Measurements from ENCODE around the gene RAI2.

RAI2 gene

GRCh38 chrX:17860811-17861488, at the start of gene RAI2:
Gene RAI2, minus strand, starts transcription at chrX:17861298. Its CDS starts 59,288 bp downstream, at chrX:17802010.
- DNase-seq = no peak

DNA sequence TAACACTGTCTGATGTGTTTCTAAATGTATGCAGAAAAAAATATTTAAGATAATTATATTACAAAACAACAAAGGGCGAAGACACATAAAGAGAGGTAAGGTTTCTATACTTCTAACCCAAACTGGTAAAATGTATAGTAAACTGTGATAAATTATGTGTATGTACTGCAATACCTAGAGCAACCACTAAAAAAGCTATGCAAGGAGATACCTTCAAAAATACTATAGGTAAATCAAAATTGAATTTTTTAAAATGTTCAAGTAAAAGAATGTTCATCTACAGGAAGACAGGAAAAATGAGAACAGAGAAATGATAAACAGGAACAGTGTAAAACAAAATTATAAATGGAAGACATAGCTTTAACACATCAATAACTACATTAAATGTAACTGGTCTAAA, 27.3 kb upstream of the RAI2 start:
- no peak for DNase-seq

- no peak for DNase-seq
These were observed 21.6 kb upstream of the RAI2 start for GRCh38 chrX:17882680-17883079.

GRCh38 chrX:17878028-17878670, 17.1 kb upstream of the RAI2 start:
- DNase-seq = no peak

DNA sequence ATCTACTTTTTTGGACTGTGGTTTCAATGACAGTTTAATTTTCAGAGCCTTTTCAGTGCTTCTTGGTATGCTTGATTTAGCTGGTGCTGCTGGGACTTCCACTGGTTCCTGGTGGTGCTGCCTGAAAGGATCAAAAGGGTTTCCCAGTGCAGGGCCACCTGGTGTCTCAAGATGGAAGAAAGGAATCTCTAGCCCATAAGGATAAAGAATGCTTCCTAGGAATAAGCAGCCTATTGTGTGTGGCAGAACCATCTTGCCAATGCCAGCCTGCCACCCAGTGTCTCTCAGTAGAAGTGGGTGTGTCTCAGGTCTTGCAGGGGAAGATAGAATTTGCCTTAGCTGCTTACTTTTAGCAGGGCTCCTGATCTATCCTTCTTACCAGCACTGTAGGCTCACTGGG, 15.0 kb upstream of the RAI2 start:
- no peak for DNase-seq

DNA sequence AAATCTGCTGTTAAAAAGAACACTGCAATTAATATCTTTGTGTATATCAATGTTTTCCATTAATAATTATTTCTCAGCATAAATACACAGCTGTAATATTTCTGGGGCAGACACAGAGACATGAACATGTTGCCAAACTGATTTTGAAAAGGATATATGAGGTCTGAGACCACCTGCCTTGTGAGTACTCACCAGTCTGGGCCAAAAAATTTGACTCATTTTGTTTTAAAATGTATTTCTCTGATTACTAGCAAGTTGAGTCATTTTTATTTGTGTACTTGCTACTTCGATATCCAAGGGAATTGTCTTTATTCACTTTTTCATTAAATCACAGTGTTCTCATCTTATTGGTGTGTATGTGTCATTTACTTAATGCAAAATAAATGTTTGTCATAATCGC, 8.5 kb upstream of the RAI2 start:
- no peak for DNase-seq

DNA sequence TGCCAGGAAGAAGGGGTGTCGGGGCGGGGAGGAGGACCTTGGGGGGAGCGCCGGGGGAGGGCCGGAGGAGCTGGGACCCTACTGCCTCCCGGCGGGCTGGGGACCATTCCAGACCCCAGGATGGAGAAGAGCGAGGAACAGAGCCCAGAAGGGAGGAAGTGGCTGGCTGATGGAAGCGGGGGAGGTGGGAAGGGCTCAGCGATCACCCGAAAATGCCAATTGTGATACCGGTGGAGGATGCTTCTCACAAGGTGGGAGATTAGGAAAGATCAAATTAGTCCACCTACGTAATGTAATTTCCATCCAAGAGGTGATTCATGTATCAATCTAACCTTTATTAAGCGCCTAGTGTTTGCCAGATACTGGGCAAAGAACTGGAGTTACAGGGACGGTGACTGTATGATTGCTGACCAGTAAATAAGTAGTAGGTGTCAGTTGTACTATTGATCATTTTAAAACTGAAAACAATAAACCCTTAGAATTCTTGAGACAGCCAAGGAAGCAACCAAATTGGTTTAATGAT, 452 bp upstream of the RAI2 start:
- DNase-seq = no peak

GRCh38 chrX:17860179-17860780, 818 bp downstream of the RAI2 start:
- no peak for DNase-seq

DNA sequence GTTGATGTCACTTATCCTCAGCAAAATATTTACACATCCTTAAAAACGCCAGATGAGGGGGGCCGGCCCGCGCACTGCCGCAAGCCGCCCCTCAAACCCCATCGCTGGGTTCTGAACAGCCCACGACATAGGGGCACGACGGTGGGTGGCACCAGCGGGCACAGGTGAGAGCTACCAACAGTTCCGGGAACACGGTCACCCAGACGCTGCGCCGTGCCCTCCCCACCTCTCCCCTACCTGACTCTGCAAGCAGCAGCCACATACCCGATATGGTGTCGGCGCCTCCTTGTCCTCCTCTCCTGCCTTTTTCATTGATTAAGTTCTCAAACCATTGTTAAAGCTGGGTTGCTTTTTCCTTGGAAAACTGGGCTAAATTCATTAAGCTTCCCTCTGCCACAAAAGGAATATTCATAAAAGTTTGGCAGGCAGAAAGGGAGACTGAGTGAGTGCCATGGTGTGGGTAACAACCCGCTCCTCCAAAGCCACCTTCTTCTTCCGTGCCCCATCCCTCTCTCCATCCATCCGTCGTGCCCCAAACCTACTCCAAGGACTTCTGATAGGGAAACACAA, 1.4 kb downstream of the RAI2 start:
- no peak for DNase-seq

DNA sequence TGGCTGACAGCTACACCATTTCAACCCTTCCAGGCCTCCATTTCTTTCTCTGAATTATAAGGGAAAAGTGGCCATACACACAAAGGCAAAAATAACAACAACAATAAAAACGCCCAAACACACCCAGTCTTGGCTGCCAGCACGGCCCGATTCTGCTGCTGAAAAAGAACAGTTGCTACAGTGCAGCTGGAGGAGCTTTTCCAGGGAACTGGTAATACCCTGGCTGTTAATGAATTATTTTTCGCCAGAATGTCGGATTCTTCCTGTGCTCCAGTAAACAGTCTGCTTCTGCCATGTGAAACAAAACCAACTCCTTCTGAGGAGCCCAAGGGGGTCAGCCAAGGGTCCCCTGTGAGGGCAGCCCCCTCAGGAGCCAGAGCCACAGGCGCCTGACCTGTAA, 6.6 kb downstream of the RAI2 start:
- DNase-seq = no peak

DNA sequence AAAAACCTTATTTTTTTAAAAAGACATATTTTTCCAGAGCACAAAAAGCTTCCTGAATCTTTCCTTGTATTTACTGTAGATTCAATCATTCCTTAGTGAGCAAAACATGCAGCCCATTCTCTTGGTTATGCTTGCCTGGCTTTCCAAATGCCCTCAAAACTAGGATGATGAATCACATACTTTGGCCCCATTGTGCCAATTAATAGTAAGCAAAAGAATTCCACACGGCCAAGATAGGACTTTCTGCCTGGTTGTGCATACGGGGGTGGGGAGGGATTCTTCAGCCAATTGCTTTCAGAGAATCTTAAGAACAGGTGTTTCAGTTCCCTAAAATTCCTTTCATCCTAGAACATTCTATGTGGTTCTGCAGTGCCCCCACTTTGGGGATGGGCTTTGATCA, 7.0 kb downstream of the RAI2 start:
- DNase-seq = no peak

- no peak for DNase-seq
These were observed 9.2 kb downstream of the RAI2 start for GRCh38 chrX:17851874-17852273.

DNA sequence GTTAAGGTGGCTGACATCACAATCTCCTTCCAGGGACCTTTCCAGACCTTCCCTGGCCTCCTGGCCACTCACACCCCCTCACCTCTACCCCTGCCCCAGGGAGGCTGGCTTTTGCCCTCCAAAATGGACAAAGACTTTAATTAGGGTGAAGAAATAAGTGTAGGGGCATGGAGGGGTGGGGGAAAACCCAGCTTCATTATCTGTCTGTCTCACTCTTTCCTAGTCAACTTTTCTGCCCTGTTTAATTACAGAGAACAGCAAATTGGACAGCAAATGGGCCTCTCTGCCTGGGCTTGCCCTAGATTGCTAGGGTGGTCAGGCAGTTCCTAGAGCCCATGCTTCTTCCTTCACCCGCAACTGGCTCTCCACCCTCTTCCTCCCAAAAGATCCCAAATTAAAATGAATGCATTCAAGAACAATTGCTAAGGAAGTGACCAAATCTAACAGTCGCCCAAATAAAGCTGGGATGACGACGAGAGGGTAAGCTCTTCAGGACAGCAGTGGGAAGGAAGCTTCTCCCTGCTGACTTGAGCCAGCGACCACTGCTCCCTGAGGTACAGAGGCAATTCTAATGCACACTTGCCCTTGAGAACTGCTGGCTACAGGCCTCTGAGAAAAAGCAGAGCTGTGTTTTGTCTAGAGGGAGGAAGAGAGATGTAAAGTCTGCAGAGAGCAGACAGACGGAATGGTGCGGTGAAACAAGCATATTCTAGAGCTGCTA, 12.4 kb downstream of the RAI2 start:
- no peak for DNase-seq

- DNase-seq = no peak
These were observed 15.1 kb downstream of the RAI2 start for GRCh38 chrX:17846045-17846444.

DNA sequence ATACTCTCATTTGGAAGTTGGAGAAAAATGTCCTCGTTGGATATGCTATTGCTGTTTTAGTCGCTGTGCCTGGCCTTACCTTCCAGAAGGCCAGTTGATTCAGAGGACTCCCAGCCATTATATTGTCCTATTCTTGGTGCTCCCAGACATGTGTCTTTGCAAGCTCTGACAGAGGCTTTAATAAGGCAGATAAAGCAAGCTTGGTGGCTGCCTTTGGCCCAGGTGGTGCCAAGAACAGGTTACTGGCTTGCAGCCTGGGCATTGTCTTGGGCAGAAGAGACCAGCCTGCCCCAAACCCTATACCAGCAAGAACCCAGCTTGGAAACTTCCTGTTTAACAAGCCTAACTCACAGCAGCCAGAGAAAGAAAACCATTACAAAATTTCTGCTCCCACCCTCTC, 16.9 kb downstream of the RAI2 start:
- no peak for DNase-seq

GRCh38 chrX:17842769-17843525, 18.2 kb downstream of the RAI2 start:
- no peak for DNase-seq

DNA sequence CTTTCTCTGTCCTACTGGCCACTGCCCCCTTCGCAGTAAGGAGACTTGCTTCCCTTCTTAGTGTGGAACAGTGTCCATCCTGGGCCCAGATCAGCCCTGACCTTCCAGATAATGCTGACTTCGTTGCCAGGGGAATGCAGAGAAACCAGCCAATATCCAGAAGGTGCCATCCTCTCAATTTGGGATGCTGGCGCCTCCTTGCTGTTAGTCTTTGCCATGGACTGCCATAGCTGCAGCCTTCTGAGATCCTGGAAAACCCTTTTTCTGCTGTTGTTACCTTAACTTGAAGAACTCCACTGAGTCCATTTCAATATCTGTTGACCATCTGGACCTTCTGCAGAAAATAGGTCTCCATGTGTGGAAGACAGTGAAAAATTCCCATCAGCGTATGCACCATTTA, 21.8 kb downstream of the RAI2 start:
- DNase-seq = no peak

DNA sequence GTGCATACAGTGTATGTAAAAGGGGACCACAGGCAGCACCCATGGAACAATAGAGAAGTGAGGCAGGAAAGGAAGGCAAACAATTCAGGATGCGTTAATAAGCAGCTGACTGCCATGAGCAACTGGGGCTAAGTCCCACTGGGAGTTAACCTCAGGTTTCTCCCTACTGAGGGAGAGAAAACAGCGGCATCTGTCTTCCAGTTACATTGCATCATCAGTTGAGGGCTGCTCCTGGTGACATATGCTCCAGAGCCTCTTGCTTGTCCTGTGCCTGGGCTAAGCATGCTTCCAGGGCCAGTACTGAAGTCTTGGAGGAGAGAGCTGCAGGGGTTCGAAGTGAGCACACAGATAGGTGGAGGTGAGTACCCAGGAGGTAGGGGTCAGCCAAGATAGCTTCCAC, 24.3 kb downstream of the RAI2 start:
- DNase-seq = no peak

GRCh38 chrX:17833954-17834353, 27.1 kb downstream of the RAI2 start:
- no peak for DNase-seq

DNA sequence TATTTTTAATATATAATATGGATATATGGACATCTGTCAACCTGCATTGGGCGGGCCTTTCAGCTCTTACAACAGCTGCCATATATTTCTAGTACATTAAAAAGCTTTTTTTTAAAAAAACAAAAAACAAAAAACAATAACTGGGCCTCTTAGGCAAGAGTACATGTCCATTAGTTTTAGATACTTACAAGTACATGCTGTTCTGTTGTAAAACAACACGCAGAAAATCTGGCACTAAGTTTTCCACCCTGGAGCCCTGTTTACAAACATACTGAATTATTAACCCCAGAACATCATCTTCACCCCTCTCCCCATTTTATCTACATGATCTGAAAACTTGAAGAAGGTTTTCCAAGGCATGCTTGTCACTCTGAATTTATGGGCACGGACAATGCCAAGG, 29.8 kb downstream of the RAI2 start:
- no peak for DNase-seq

GRCh38 chrX:17830211-17830610, 30.9 kb downstream of the RAI2 start:
- DNase-seq = no peak

GRCh38 chrX:17829566-17829965, 31.5 kb downstream of the RAI2 start:
- DNase-seq = no peak
